ENCODE measurements around the gene MMP24OS.

The MMP24OS gene

GRCh38 chr20:35251613-35251940 lies 26.3 kb downstream of the MMP24OS start:
- no peak for DNase-seq (ENCODE audit: low spot score)

- DNase-seq (ENCODE audit: low spot score), result no peak
Measured at GRCh38 chr20:35248641-35249475, 29.1 kb downstream of the MMP24OS start.

GRCh38 chr20:35246723-35247122 lies 31.2 kb downstream of the MMP24OS start:
- DNase-seq (ENCODE audit: low spot score), result no peak

GRCh38 chr20:35243986-35244385 lies 33.9 kb downstream of the MMP24OS start:
- no peak for DNase-seq (ENCODE audit: low spot score)

- DNase-seq (ENCODE audit: low spot score), result no peak
Measured at GRCh38 chr20:35243317-35243716, 34.6 kb downstream of the MMP24OS start.

- DNase-seq (ENCODE audit: low spot score), result no peak
Measured at GRCh38 chr20:35240811-35241293, 37.1 kb downstream of the MMP24OS start.

GRCh38 chr20:35240083-35240810 lies 37.7 kb downstream of the MMP24OS start:
- DNase-seq (ENCODE audit: low spot score), result no peak

GRCh38 chr20:35238735-35239134 lies 39.2 kb downstream of the MMP24OS start:
- DNase-seq (ENCODE audit: low spot score), result no peak

GRCh38 chr20:35238170-35238569 lies 39.8 kb downstream of the MMP24OS start:
- DNase-seq (ENCODE audit: low spot score), result no peak

GRCh38 chr20:35237486-35237885 lies 40.4 kb downstream of the MMP24OS start:
- no peak for DNase-seq (ENCODE audit: low spot score)

GRCh38 chr20:35235881-35236280 lies 42.0 kb downstream of the MMP24OS start:
- DNase-seq (ENCODE audit: low spot score), result no peak

GRCh38 chr20:35232575-35232974 lies 45.3 kb downstream of the MMP24OS start:
- DNase-seq (ENCODE audit: low spot score), result no peak

GRCh38 chr20:35226884-35227681 lies 50.8 kb downstream of the MMP24OS start:
- peak; percentile 11 for DNase-seq (ENCODE audit: low spot score)

Measured in LoVo (cell line).